HUES48 (cell line): ENCODE results near the gene MSH4.
"Not testable (repeated sequence)": the region's sequence is repeated elsewhere in the genome, so short reads cannot be mapped to it uniquely, and the experiment has no call there.

Experiments used
- H3K27ac ChIP-seq: one replicate; pipeline ENCODE4 v1.7.0; 2013; ENCODE audit warnings: low read depth, low read length, inconsistent platforms
- H3K27me3 ChIP-seq: 2 replicates; pipeline ENCODE4 v1.6.1; 2013; ENCODE audit warnings: mild to moderate bottlenecking, low read length; ENCODE audit not compliant: control insufficient read depth, insufficient read depth
- H3K36me3 ChIP-seq: 2 replicates; pipeline ENCODE4 v1.6.1; 2013; ENCODE audit warnings: low read length; ENCODE audit not compliant: control insufficient read depth, insufficient read depth
- H3K4me1 ChIP-seq: 2 replicates; pipeline ENCODE4 v1.6.1; 2013; ENCODE audit warnings: mild to moderate bottlenecking, low read length; ENCODE audit not compliant: control insufficient read depth, insufficient read depth
- H3K4me3 ChIP-seq: 2 replicates; pipeline ENCODE4 v1.5.1; 2013; ENCODE audit warnings: mild to moderate bottlenecking, low read depth, low read length
- H3K9ac ChIP-seq: 2 replicates; pipeline ENCODE4 v1.6.1; 2013; ENCODE audit warnings: mild to moderate bottlenecking, low read depth, low read length, moderate library complexity
- H3K9me3 ChIP-seq: 2 replicates; pipeline ENCODE4 v1.6.1; 2013; ENCODE audit warnings: low read length; ENCODE audit not compliant: control insufficient read depth, insufficient read depth

Gene MSH4

DNA sequence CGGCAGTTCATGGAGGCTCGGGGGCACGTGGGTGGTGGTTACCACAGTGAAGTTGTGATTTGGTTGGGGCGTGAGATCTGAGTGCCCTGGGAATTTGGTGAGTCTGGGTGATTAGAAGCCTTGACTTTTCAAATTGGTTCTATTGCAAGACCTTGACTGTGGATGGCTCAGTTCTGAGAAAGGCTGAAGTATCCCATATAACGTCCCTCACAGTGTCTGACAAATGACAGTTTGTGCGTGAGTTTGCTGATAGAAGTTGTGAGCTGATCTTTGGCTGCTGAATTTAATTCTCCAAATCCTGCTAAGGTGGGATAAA lies 549 bp downstream of the MSH4 start:
- peaks cover 62% of the 10 kb centered on the region for H3K36me3 ChIP-seq
- no peaks in the 10 kb centered on the region for H3K9me3 ChIP-seq
- H3K4me3 ChIP-seq, result no peak overlapping the region
- no peaks in the 10 kb centered on the region for H3K4me1 ChIP-seq
- no peak overlapping the region for H3K27ac ChIP-seq
- no peak overlapping the region for H3K9ac ChIP-seq
- no peaks in the 10 kb centered on the region for H3K27me3 ChIP-seq

DNA sequence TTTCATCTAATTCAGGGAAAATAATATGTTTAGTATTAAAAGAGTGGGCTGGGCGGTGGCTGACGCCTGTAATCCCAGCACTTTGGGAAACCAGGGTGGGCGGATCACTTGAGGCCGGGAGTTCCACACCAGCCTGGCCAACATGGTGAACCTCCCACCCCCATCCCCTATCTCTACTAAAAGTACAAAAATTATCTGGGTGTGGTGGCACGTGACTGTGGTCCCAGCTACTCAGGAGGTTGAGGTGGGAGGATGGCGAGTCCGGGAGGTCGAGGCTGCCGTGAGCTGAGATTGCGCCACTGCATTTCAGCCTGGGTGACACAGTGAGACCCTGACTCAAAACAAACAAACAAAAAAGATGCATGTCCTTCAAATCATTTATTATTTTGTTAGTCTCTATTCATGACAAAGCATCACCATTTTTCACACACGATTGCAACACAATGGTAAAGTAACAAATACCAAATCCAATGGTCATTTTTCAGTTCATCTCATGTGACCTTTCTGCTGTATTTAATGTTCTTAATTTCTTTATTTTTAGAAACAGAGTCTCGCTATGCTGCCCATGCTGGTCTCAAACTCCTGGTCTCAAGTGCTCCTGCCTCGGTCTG lies 1.0 kb downstream of the MSH4 start:
- Histone ChIP-seq H3K9me3 (no peaks in the 10 kb centered on the region), H3K36me3 (peaks cover 57% of the 10 kb centered on the region), H3K4me1 (no peaks in the 10 kb centered on the region), H3K9ac (no peak overlapping the region), H3K27me3 (no peaks in the 10 kb centered on the region), H3K4me3 (no peak overlapping the region), H3K27ac (no peak overlapping the region)

DNA sequence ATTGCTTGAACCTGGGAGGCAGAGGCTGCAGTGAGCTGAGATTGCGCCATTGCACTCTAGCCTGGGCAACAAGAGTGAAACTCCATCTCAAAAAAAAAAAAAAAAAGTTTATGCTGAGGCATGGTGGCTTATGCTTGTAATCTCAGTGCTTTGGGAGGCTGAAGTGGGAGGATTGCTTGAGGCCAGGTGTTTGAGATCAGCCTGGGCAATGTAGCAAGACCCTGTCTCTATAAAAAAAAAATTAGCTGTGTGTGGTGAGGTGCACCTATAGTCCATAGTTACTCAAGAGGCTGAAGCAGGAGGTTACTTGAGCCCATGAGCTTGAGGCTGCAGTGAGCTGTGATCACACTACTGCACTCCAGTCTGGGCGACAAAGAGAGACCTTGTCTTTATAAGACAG lies 4.8 kb downstream of the MSH4 start:
- H3K36me3 ChIP-seq, result peaks cover 20% of the 10 kb centered on the region
- H3K4me1 ChIP-seq, H3K27ac ChIP-seq: not testable (repeated sequence)

DNA sequence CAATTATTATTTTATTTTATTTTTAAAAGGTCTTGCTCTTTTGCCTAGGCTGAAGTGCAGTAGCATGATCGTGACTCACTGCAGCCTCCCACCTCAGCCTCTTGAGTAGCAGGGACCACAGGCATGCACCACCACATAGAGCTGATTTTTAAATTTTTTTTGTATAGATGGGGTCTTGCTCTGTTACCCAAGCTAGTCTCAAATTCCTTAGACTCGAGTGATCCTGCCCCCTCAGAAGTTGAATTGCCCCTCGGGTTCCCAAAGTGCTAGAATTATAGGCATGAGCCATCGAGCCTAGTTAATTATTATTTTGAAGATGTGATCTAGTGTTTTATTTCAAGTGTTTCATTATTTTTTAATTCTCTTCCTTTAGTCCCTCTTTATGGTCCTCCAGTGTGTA lies 12.2 kb downstream of the MSH4 start:
- Histone ChIP-seq H3K9ac (no peak overlapping the region), H3K9me3 (no peaks in the 10 kb centered on the region), H3K27me3 (no peaks in the 10 kb centered on the region), H3K4me1 (no peaks in the 10 kb centered on the region), H3K4me3 (no peak overlapping the region), H3K36me3 (no peaks in the 10 kb centered on the region), H3K27ac (no peak overlapping the region)

More for the DNA sequence above, 4.8 kb downstream of the MSH4 start:
- H3K9me3 ChIP-seq, H3K4me3 ChIP-seq, H3K9ac ChIP-seq, H3K27me3 ChIP-seq: not testable (repeated sequence)

DNA sequence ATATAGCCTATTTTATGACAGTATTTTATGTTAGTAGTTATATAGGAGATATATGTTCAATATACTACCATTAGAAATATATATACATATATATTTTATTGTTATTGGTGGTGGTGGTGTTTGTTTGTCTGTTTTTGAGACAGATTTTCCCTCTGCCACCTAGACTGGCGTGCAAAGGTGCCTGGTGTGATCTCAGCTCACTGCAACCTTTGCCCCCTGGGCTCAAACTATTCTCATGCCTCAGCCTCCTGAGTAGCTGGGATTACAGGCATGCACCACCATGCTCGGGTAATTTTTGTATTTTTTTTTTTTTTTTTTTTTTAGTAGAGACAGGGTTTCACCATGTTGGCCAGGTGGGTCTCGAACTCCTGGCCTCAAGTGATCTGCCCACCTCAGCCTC lies 13.4 kb downstream of the MSH4 start:
- not testable (repeated sequence) for H3K27ac ChIP-seq, H3K9ac ChIP-seq, H3K27me3 ChIP-seq, H3K4me1 ChIP-seq, H3K4me3 ChIP-seq, H3K36me3 ChIP-seq, H3K9me3 ChIP-seq

DNA sequence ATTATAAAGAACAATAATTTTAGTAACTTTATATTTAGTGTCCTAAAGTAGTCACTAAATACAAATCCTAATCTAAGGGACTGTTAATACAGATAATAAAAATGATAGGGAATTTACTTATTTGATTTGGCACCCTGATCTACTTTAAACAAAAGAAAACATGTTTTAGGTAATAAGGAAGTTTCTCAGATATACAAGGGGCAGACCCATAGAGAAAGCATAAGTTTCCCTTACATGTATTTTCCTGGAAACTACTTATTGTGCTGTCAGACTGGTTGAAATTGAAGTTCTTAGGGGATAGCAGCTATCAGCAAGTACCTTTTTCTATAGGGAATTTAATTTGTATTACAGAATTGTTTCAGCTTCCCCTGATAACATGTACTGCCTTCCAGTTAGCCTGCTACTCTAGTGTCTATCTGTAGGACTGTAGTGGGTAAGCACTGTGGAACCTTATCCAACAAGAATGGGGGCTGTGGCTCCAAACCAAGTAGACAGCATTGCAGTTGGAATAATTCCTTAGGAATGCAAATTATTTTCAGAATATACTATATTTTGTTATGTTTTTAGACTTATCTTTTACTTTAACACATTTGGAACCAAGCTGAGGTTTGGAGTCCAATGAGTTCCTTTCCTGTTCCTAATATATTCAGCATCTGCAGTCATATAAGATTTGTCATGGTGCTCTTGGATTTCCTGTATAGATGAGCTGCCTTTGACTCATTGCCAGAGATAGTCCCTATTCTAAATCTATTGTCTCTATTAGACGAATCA lies 14.7 kb downstream of the MSH4 start:
- no peaks in the 10 kb centered on the region for H3K27me3 ChIP-seq
- H3K4me1 ChIP-seq, result no peaks in the 10 kb centered on the region
- H3K27ac ChIP-seq, result no peak overlapping the region
- H3K9me3 ChIP-seq, result no peaks in the 10 kb centered on the region
- no peak overlapping the region for H3K9ac ChIP-seq
- no peak overlapping the region for H3K4me3 ChIP-seq
- H3K36me3 ChIP-seq, result no peaks in the 10 kb centered on the region

DNA sequence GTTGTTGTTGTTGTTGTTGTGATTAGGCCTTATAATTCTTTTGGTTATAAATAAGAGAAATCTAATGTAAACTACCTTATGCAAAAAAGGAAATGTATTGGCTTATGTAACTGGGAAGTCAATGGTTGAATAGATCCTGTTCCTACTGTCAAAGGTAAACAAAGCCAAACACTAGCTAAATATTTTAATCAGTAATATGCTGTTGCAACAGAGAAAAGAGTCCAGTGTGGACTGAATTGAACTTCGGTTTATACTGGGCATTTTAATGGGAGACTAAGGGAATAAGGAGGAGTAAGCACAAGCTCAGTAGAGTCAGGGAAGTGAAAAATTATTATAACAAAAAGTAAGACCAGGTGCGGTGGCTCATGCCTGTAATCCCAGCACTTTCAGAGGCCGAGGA lies 15.4 kb downstream of the MSH4 start:
- no peaks in the 10 kb centered on the region for H3K4me1 ChIP-seq
- H3K27ac ChIP-seq, result no peak overlapping the region
- no peaks in the 10 kb centered on the region for H3K9me3 ChIP-seq
- no peak overlapping the region for H3K9ac ChIP-seq
- H3K4me3 ChIP-seq, result no peak overlapping the region
- no peaks in the 10 kb centered on the region for H3K27me3 ChIP-seq
- H3K36me3 ChIP-seq, result no peaks in the 10 kb centered on the region

DNA sequence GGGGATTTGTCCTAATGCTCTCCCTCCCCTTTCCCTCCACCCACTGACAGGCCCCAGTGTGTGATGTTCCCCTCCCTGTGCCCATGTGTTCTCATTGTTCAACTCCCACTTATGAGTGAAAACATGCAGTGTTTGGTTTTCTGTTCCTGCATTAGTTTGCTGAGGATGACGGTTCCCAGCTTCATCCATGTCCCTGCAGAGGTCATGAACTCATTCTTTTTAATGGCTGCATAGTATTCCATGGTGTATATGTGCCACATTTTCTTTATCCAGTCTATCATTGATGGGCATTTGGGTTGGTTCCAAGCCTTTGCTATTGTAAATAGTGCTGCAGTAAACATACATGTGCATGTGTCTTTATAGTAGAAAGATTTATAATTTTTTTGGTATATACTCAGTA lies 26.9 kb downstream of the MSH4 start:
- not testable (repeated sequence) for H3K9me3 ChIP-seq, H3K4me3 ChIP-seq, H3K27me3 ChIP-seq, H3K4me1 ChIP-seq, H3K9ac ChIP-seq, H3K27ac ChIP-seq, H3K36me3 ChIP-seq

DNA sequence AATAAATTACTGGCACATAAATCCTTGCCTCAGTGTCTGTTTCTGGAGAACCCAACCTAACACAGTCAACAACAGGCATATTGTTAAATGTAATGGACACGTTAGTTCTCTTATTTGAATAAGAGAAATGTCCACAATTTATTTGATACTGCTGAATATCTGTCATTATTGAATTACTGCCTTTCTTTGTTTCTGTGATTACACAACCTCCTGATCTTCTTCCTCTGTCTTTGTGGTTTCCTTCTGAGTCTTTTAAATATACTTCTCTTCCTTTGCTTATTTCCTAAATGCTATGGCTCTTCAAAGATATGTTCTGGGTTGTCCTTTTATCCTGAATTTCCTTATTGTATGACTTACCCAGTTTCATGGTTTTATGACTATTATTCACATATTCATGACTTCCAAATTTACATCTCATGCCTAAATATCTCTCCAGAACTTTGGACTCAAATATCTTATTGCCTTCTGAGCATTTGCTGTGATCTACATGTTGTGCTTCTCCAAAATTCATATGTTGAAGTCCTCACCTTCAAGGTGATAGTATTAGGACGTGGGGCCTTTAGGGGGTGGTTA lies 39.9 kb downstream of the MSH4 start:
- no peaks in the 10 kb centered on the region for H3K36me3 ChIP-seq
- no peak overlapping the region for H3K4me3 ChIP-seq
- H3K27ac ChIP-seq, result no peak overlapping the region
- H3K9ac ChIP-seq, result no peak overlapping the region
- no peaks in the 10 kb centered on the region; the same call in 1 of the 2 replicates for H3K9me3 ChIP-seq
- no peaks in the 10 kb centered on the region for H3K27me3 ChIP-seq
- no peaks in the 10 kb centered on the region for H3K4me1 ChIP-seq

DNA sequence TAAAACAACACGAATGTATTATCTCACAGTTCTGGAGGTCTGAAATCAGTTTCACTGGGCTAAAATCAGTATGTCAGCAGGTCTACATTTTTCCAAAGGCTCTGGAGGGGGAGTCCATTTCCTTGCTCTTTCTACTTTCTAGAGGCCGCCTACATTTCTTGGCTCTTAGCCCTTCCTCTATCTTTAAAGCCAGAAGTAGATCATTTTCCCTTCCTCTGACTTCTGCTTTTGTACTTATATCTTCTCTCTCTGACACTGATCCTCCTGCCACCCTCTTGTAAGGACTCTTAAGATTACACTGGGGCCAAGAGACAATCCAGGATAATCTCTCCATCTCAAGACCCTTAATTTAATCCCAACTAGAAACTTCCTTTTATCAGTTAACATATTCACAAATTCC lies 41.4 kb downstream of the MSH4 start:
- Histone ChIP-seq H3K27ac (no peak overlapping the region), H3K9ac (no peak overlapping the region), H3K27me3 (no peaks in the 10 kb centered on the region), H3K36me3 (no peaks in the 10 kb centered on the region), H3K4me3 (no peak overlapping the region), H3K4me1 (no peaks in the 10 kb centered on the region), H3K9me3 (no peaks in the 10 kb centered on the region; the same call in 1 of the 2 replicates)

DNA sequence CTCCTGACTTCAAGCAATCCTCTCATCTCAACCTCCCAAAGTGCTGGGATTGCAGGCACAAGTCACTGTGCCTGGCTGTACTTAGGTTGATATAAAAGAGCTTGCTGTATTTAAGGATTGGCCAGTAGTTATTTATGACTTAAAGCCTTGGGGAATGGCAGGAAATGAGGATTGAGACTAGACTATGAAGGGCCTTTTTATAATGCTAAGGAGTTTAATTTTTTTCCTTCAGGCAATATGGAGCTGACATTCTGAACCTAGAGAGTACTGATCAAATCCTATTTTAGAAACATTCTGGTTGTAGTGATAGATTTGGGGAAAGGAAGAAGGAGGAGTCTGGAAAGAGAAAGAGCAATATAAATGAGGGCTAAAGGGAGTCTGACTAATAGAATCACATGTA lies 44.7 kb downstream of the MSH4 start:
- Histone ChIP-seq H3K27ac (no peak overlapping the region), H3K4me3 (no peak overlapping the region), H3K9me3 (no peaks in the 10 kb centered on the region), H3K27me3 (no peaks in the 10 kb centered on the region), H3K4me1 (no peaks in the 10 kb centered on the region), H3K9ac (no peak overlapping the region), H3K36me3 (no peaks in the 10 kb centered on the region)
